ENCODE results near the gene CEP57L1.

DNA sequence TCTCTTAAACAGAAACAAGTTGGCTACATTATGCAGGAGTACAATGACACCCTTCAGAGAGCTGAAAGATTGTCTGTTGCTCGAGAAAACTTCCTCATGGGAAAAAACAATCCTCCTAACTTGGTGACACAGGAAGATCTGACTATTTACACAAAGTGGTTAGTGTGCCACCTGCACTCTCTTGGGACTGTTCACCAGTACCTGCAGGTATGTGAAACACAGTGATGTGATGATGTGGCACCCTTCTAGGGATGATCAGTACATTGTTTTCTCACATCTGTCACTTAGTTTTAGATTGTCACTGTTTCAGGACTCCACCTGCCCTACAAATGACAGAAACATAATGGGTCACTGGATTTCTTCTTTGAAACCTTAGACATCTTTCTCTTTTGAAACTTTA, 101.8 kb downstream of the CEP57L1 start:
- TF ChIP-seq, protein P1, sequence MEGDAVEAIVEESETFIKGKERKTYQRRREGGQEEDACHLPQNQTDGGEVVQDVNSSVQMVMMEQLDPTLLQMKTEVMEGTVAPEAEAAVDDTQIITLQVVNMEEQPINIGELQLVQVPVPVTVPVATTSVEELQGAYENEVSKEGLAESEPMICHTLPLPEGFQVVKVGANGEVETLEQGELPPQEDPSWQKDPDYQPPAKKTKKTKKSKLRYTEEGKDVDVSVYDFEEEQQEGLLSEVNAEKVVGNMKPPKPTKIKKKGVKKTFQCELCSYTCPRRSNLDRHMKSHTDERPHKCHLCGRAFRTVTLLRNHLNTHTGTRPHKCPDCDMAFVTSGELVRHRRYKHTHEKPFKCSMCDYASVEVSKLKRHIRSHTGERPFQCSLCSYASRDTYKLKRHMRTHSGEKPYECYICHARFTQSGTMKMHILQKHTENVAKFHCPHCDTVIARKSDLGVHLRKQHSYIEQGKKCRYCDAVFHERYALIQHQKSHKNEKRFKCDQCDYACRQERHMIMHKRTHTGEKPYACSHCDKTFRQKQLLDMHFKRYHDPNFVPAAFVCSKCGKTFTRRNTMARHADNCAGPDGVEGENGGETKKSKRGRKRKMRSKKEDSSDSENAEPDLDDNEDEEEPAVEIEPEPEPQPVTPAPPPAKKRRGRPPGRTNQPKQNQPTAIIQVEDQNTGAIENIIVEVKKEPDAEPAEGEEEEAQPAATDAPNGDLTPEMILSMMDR (IDR thresholded peaks at IDR 0.05): no peak
- no peak for TF ChIP-seq POLR2A (IDR thresholded peaks at IDR 0.05)
- no peak for TF ChIP-seq EP300 (IDR thresholded peaks at IDR 0.05)
